HG03095 (cell line): Measurements from ENCODE around the gene MYH14.

Source experiments
- ATAC-seq: cut with Tn5 transposase; IDR thresholded peaks from one replicate; pipeline ENCODE4 v1.9.1; 2021; ENCODE audit warnings: moderate library complexity; ENCODE audit not compliant: unreplicated experiment

Gene MYH14

GRCh38 chr19:50192463-50193211, 10.8 kb upstream of the MYH14 start:
- no peak for ATAC-seq

- no peak for ATAC-seq
Observed at GRCh38 chr19:50195224-50195623, 8.2 kb upstream of the MYH14 start.

DNA sequence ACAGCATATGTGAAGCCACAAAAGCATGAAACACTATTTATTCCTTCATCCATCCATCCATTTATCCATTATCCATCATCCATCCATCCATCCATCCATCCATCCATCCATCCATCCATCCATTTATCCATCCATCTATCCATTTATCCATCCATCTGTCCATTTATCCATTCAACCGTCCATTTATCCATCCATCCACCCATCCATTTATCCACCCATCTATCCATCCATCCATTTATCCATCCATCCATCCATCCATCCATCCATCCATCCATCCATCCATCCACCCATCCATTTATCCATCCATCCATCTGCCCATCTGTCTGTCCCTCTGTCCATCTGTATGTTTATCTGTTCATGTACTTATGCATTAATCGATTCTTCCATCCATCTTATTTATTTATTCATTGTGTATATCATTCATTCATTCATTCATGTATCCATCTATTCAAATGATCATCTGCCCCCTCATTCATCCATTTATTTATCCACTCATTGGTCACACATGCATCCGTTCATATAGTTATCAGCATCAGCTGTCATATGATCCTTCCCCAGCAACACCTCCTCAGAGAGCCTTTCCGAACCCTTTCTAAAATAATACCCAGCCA, 7.0 kb upstream of the MYH14 start:
- ATAC-seq = no peak

GRCh38 chr19:50197348-50197747, 6.1 kb upstream of the MYH14 start:
- no peak for ATAC-seq

- ATAC-seq = no peak
Observed at GRCh38 chr19:50198431-50199258, 4.8 kb upstream of the MYH14 start.

DNA sequence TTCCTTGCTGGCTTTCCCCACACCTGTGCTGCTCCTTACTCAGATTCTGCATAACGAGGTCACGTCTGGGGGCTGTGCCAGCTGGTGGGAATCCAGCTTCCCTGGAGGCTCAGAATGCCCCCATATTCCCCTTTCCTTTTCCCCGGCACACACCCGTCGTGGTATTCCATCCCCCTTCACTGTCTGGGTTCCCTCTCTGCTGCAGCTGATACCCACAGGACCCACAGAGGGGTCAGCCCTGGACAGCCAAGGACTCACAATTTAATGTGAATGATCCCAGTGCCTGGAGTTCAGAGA, 4.2 kb upstream of the MYH14 start:
- ATAC-seq = no peak

GRCh38 chr19:50202386-50202785, 1.0 kb upstream of the MYH14 start:
- no peak for ATAC-seq

DNA sequence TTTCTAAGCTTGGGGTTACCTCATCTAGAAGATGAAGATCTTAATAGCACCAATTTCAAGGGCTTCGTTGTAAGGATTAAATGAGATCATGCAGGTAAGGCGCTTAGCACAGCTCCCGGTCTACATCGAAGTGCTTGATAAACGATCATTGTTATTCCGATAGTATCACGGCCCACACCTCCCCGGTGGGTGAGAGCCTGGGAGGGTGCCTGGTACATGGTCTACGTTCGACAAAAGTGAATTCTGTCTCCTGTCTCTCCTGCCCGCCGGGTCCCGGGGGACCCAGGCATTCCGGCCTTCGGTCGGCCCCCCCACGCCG, 501 bp upstream of the MYH14 start:
- no peak for ATAC-seq

DNA sequence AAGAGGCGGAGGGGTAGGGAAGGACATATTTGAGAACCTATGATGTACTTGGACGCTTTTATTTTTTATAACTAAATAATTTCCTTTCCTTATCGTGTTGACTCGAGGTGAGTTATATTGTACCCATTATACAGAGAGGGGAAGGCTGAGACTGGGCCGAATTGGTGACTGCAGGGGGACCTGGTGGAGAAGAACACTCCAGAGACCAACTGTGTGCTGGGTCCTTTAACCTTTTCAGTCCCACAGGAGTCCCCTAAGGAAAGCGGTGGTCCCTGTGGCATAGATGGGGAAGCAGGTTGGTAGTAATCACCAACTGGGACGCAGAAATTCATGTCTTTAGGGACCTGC, 633 bp downstream of the MYH14 start:
- no peak for ATAC-seq

DNA sequence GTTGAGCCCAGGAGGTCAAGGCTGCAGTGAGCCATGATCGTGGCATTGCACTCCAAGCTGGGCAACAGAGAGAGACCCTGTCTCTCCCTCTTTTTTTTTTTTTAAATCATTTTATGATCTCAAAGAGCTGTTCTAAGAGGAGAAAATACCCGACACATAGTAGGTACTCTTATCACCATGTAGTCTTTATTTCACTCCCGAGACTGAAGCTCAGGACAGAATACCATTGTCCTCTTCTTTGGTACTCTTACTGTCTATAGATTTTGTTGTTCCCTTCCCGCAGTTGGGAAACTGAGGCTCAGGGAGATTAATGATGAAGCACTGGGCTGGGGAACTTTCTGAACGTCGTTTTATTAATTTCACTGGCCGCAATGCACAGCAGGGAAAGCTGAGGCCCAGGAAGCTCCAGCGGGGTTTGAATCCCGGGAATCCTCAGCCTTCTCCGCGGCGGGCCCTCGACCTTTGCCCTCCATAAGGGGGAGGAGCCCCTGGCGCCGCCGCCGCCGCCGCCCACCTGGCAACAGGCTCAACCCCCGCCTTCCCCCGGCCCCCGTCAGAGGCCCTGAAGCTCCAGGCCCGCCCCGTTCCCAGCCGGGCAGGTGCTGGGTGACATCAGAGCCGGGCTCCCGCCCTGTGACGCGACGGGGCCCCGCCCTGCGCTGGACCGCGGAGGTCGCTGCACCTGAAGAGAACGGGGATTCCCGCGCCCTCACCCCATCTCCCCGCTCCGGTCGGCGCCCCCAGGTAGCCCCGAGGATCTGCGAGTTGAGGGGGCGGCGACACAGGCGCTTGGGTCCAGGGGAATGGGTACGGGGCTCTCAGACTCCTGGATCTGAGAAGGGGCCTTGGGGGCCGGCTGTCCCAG, 1.6 kb downstream of the MYH14 start:
- ATAC-seq = no peak

GRCh38 chr19:50205681-50206138, 2.3 kb downstream of the MYH14 start:
- ATAC-seq = no peak

- ATAC-seq = no peak
Observed at GRCh38 chr19:50206191-50206590, 2.8 kb downstream of the MYH14 start.

DNA sequence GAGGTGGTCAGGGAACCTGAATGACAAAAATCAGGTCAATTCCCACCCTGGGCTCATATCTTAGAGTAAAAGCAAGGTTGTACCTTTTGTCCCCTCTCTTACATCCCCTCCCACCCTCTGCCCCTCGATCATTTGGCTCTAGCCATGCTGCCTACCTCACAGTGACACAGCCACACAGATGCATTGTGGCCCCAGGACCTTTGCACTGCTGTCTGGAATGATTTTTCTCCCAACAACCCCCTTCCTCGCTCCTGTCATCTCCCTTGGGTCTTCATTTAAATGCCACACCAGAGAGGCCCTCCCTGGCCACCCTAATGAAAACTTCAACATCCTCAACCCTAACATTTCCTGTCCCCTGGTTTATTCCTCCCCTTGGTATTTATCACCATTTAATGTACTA, 4.3 kb downstream of the MYH14 start:
- ATAC-seq = no peak

DNA sequence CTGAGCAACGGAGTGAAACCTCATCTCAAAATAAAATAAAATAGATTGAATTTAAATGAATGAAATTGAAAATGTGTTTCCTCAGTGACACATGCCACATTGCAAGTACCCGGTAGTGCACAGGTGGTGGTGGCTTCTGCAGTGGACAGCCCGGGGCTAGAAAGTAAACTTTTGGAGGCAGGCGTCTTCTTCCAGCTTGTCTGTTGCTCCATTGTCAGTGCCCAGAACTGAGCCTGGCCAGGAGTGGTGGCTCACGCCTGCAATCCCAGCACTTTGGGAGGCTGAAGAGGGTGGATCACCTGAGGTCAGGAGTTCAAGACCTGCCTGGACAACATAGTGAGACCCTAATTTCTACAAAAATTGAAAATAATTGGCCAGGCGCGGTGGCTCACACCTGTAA, 5.7 kb downstream of the MYH14 start:
- no peak for ATAC-seq

DNA sequence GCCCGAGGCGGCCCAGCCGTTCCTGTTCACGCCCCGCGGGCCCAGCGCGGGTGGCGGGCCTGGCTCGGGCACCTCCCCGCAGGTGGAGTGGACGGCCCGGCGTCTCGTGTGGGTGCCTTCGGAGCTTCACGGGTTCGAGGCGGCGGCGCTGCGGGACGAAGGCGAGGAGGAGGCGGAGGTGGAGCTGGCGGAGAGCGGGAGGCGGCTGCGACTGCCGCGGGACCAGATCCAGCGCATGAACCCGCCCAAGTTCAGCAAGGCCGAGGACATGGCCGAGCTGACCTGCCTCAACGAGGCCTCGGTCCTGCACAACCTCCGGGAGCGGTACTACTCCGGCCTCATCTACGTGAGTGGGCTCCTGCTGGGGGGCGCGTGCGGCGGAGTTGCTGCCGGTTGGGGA, 7.0 kb downstream of the MYH14 start:
- no peak for ATAC-seq

GRCh38 chr19:50213925-50214324, 10.5 kb downstream of the MYH14 start:
- no peak for ATAC-seq

- ATAC-seq = no peak
Observed at GRCh38 chr19:50214699-50215543, 11.5 kb downstream of the MYH14 start.

DNA sequence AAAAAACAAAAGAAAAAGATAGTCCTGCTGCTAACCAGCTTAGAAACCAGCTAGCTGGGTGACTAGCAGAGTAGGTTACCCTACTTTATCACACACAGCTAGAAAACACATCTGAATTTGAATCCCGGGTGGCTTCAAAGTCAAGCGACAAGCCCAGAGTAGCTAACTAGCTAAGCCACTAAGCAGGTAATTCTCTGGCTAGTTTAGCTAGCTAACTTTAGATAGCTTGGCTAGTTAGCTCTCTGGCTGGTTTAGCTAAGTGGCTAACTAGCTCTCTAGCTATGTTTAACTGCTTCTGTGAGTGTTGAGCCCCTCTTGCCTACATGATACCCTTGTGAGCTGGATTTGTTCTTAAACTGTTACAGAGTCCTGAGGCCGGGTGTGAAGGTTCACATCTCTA, 12.4 kb downstream of the MYH14 start:
- ATAC-seq = no peak

GRCh38 chr19:50221087-50221486, 17.7 kb downstream of the MYH14 start:
- ATAC-seq = no peak

- no peak for ATAC-seq
Observed at GRCh38 chr19:50222691-50223438, 19.4 kb downstream of the MYH14 start.
